OCI-LY3 (cell line): Measurements from ENCODE around the gene LDLRAD4.

ENCODE experiments used
- H2AFZ ChIP-seq: fragments of 200-600, 300-600 bp; shearing (Covaris generic); 2 replicates; pipeline ENCODE4 v1.6.0; 2014; ENCODE audit warnings: antibody characterized with exemption, low read depth, low read length
- H3K27ac ChIP-seq: fragments of 200-600, 300-600 bp; sonication (generic); 2 replicates; pipeline ENCODE4 v1.5.1; 2014; ENCODE audit warnings: mild to moderate bottlenecking, low read length, moderate library complexity, mixed read lengths
- H3K27me3 ChIP-seq: fragments of 200-600, 300-600 bp; sonication (generic); 2 replicates; pipeline ENCODE4 v1.6.1; 2014; ENCODE audit warnings: low read depth, low read length, mixed read lengths
- H3K36me3 ChIP-seq: fragments of 200-600, 300-600 bp; sonication (generic); replicated peaks from 2 replicates; pipeline ENCODE3; 2014; ENCODE audit warnings: low read depth, low read length, mixed read lengths
- H3K4me1 ChIP-seq: fragments of 300-600, 200-600 bp; sonication (generic); 2 replicates; pipeline ENCODE4 v1.6.1; 2014; ENCODE audit warnings: low read length, mixed read lengths
- H3K4me2 ChIP-seq: fragments of 200-600, 300-600 bp; sonication (generic); 2 replicates; pipeline ENCODE4 v1.6.1; 2014; ENCODE audit warnings: low read length, mixed read lengths
- H3K4me3 ChIP-seq: fragments of 300-600, 200-600 bp; sonication (generic); 2 replicates; pipeline ENCODE4 v1.5.1; 2014; ENCODE audit warnings: antibody characterized with exemption, mild to moderate bottlenecking, low read length, moderate library complexity
- H3K79me2 ChIP-seq: fragments of 300-600, 200-600 bp; shearing (Covaris generic); 2 replicates; pipeline ENCODE4 v1.6.1; 2014; ENCODE audit warnings: mild to moderate bottlenecking, low read length, mixed read lengths
- H3K9ac ChIP-seq: fragments of 300-600, 200-600 bp; shearing (Covaris generic); 2 replicates; pipeline ENCODE4 v1.6.0; 2014; ENCODE audit warnings: mild to moderate bottlenecking, low read length, moderate library complexity
- H3K9me3 ChIP-seq: fragments of 200-600, 300-600 bp; shearing (Covaris generic); 2 replicates; pipeline ENCODE4 v1.6.1; 2014; ENCODE audit warnings: low read length, mixed read lengths; ENCODE audit not compliant: insufficient read depth
- H4K20me1 ChIP-seq: fragments of 200-600, 300-600 bp; sonication (generic); 2 replicates; pipeline ENCODE4 v1.6.1; 2016; ENCODE audit warnings: low read length, mixed read lengths; ENCODE audit not compliant: insufficient read depth
- CTCF ChIP-seq: fragments of 200-600, 300-600 bp; sonication (generic); IDR thresholded peaks from 2 replicates; pipeline ENCODE4 v1.5.1; 2014; ENCODE audit warnings: antibody characterized with exemption, low read length, low read depth
- EZH2phosphoT487 ChIP-seq: fragments of 200-600 bp; shearing (Covaris generic); IDR thresholded peaks from 2 replicates; pipeline ENCODE4 v1.6.1; 2018; ENCODE audit warnings: antibody characterized with exemption, mixed run types, low read depth

LDLRAD4 gene

GRCh38 chr18:13485182-13485581, 266.6 kb downstream of the LDLRAD4 start:
- Histone ChIP-seq H3K36me3 (no peaks in the 10 kb centered on the region), H3K4me2 (no peak overlapping the region), H4K20me1 (no peaks in the 10 kb centered on the region), H2AFZ (no peak overlapping the region), H3K79me2 (no peaks in the 10 kb centered on the region), H3K27me3 (peaks cover 5% of the 10 kb centered on the region; the same call in 1 of the 2 replicates), H3K4me3 (no peak overlapping the region), H3K9me3 (no peaks in the 10 kb centered on the region), H3K4me1 (peaks cover 17% of the 10 kb centered on the region), H3K9ac (no peak overlapping the region), H3K27ac (no peak overlapping the region)
- TF ChIP-seq EZH2phosphoT487 (no peak), CTCF (no peak)

- TF ChIP-seq EZH2phosphoT487 (no peak), CTCF (no peak)
Measured at GRCh38 chr18:13485604-13486003, 267.0 kb downstream of the LDLRAD4 start.

GRCh38 chr18:13486284-13486683, 267.7 kb downstream of the LDLRAD4 start:
- no peak overlapping the region for H3K27ac ChIP-seq
- H3K36me3 ChIP-seq: no peaks in the 10 kb centered on the region
- H3K4me1 ChIP-seq: peaks cover 17% of the 10 kb centered on the region
- H3K4me3 ChIP-seq: no peak overlapping the region
- H2AFZ ChIP-seq: no peak overlapping the region
- H3K79me2 ChIP-seq: no peaks in the 10 kb centered on the region
- H3K4me2 ChIP-seq: no peak overlapping the region
- H3K27me3 ChIP-seq: peaks cover 5% of the 10 kb centered on the region; the same call in 1 of the 2 replicates
- no peak for TF ChIP-seq EZH2phosphoT487
- TF ChIP-seq CTCF: no peak
- H4K20me1 ChIP-seq: no peaks in the 10 kb centered on the region
- H3K9ac ChIP-seq: no peak overlapping the region
- H3K9me3 ChIP-seq: no peaks in the 10 kb centered on the region

More at GRCh38 chr18:13485604-13486003, 267.0 kb downstream of the LDLRAD4 start:
- Histone ChIP-seq H2AFZ (no peak overlapping the region), H3K27me3 (peaks cover 5% of the 10 kb centered on the region), H3K4me1 (peaks cover 17% of the 10 kb centered on the region), H3K4me2 (no peak overlapping the region), H3K36me3 (no peaks in the 10 kb centered on the region), H3K9me3 (no peaks in the 10 kb centered on the region), H3K79me2 (no peaks in the 10 kb centered on the region), H3K4me3 (no peak overlapping the region), H3K27ac (no peak overlapping the region), H3K9ac (no peak overlapping the region), H4K20me1 (no peaks in the 10 kb centered on the region)

- no peaks in the 10 kb centered on the region for H3K79me2 ChIP-seq
- no peaks in the 10 kb centered on the region for H3K9me3 ChIP-seq
- H3K27ac ChIP-seq: no peak overlapping the region
- no peaks in the 10 kb centered on the region for H4K20me1 ChIP-seq
- TF ChIP-seq EZH2phosphoT487 (no peak), CTCF (no peak)
- H3K4me2 ChIP-seq: no peak overlapping the region
- H3K4me3 ChIP-seq: no peak overlapping the region
- peaks cover 14% of the 10 kb centered on the region for H3K4me1 ChIP-seq
- H3K27me3 ChIP-seq: peaks cover 5% of the 10 kb centered on the region
- H3K36me3 ChIP-seq: no peaks in the 10 kb centered on the region
- H2AFZ ChIP-seq: no peak overlapping the region
- no peak overlapping the region for H3K9ac ChIP-seq
Measured at GRCh38 chr18:13486686-13487085, 268.1 kb downstream of the LDLRAD4 start.
